Loucy (cell line): ENCODE results near the gene MICU2.

Source experiments
- EZH2phosphoT487 ChIP-seq: fragments of 200-600 bp; IDR thresholded peaks from 2 replicates; pipeline ENCODE4 v1.6.1; 2018; ENCODE audit warnings: antibody characterized with exemption, mild to moderate bottlenecking, moderate library complexity, borderline replicate concordance
- TF ChIP-seq, protein P1 (sequence below): fragments of 200-600 bp; sonication (generic); conservative IDR thresholded peaks from 2 replicates; pipeline ENCODE4 v1.5.1; 2014; ENCODE audit warnings: mild to moderate bottlenecking, antibody characterized with exemption, low read length

DNA sequence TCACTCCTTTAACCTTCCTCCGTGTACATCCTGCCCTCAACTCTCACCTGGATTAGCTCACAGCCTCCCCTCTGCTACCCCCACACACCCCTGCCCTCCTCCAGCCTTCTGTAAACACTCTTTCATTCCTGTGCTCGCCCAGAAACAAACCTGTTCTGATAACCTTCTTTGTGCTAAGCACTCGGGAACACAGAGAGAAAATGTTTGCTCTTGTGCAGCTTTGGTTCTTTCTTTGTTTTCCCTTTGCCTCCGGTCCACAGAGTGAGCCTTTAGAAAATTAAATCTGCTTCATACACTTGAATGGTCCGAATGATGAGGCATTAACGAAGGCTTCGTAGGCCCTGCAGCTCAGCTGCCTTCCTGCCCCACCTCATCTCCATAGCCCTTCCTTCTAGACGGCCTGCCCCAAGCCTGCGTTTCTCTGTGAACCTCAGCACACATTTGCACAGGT lies 138.2 kb downstream of the MICU2 start:
- TF ChIP-seq, protein P1, sequence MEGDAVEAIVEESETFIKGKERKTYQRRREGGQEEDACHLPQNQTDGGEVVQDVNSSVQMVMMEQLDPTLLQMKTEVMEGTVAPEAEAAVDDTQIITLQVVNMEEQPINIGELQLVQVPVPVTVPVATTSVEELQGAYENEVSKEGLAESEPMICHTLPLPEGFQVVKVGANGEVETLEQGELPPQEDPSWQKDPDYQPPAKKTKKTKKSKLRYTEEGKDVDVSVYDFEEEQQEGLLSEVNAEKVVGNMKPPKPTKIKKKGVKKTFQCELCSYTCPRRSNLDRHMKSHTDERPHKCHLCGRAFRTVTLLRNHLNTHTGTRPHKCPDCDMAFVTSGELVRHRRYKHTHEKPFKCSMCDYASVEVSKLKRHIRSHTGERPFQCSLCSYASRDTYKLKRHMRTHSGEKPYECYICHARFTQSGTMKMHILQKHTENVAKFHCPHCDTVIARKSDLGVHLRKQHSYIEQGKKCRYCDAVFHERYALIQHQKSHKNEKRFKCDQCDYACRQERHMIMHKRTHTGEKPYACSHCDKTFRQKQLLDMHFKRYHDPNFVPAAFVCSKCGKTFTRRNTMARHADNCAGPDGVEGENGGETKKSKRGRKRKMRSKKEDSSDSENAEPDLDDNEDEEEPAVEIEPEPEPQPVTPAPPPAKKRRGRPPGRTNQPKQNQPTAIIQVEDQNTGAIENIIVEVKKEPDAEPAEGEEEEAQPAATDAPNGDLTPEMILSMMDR, result no peak
- TF ChIP-seq EZH2phosphoT487, result no peak
